CD4-positive, alpha-beta T cell treated with Interferon alpha-2 for 1 hour (primary cell): Measurements from ENCODE around the gene CXorf38.

Source experiments
- DNase-seq, 2 donors: peaks; one replicate each; pipeline ENCODE4 v3.0.0-alpha.2; 2020 to 2022

The CXorf38 gene

GRCh38 chrX:40647307-40648197 is at the start of gene CXorf38:
CXorf38 (minus strand) TSS chrX:40647561; CDS start chrX:40647520, 41 bp downstream.
- peak; percentile 93 to 97 for DNase-seq

- no peak for DNase-seq
Observed at GRCh38 chrX:40694802-40695201, 47.4 kb upstream of the CXorf38 start.

GRCh38 chrX:40688929-40689328 is 41.6 kb upstream of the CXorf38 start:
- DNase-seq, result no peak

- DNase-seq, result no peak
Observed at GRCh38 chrX:40687169-40687568, 39.8 kb upstream of the CXorf38 start.

- DNase-seq, result no peak
Observed at GRCh38 chrX:40685362-40685918, 38.1 kb upstream of the CXorf38 start.

- no peak for DNase-seq
Observed at GRCh38 chrX:40684092-40684491, 36.7 kb upstream of the CXorf38 start.

- no peak for DNase-seq
Observed at GRCh38 chrX:40683245-40683644, 35.9 kb upstream of the CXorf38 start.

GRCh38 chrX:40671126-40671525 is 23.8 kb upstream of the CXorf38 start:
- no peak for DNase-seq

- DNase-seq, result no peak
Observed at GRCh38 chrX:40663880-40664630, 16.7 kb upstream of the CXorf38 start.

- DNase-seq, result peak in 1 of 2 donors; percentile 20
Observed at GRCh38 chrX:40663078-40663740, 15.8 kb upstream of the CXorf38 start.

GRCh38 chrX:40661489-40661888 is 14.1 kb upstream of the CXorf38 start:
- DNase-seq, result no peak

GRCh38 chrX:40660381-40660780 is 13.0 kb upstream of the CXorf38 start:
- no peak for DNase-seq

- no peak for DNase-seq
Observed at GRCh38 chrX:40653535-40653934, 6.2 kb upstream of the CXorf38 start.

- DNase-seq, result no peak
Observed at GRCh38 chrX:40652664-40653063, 5.3 kb upstream of the CXorf38 start.

- DNase-seq, result peak; percentile 78
Observed at GRCh38 chrX:40651620-40652223, 4.4 kb upstream of the CXorf38 start.

- peak; percentile 18 to 34 for DNase-seq
Observed at GRCh38 chrX:40646489-40647306, 663 bp downstream of the CXorf38 start.

- DNase-seq, result peak; percentile 52 to 63
Observed at GRCh38 chrX:40644821-40645358, 2.5 kb downstream of the CXorf38 start.

GRCh38 chrX:40644176-40644575 is 3.2 kb downstream of the CXorf38 start:
- DNase-seq, result peak in 1 of 2 donors; percentile 28

GRCh38 chrX:40637687-40638086 is 9.7 kb downstream of the CXorf38 start:
- no peak for DNase-seq

GRCh38 chrX:40632199-40632598 is 15.2 kb downstream of the CXorf38 start:
- no peak for DNase-seq

GRCh38 chrX:40628506-40628905 is 18.9 kb downstream of the CXorf38 start:
- DNase-seq, result no peak
